SK-N-SH treated with all-trans-retinoic acid at 6 μM for 48 hours (cell line): ENCODE results near the gene RFXAP.

Experiments used
- ARNTL ChIP-seq: fragments of 450-650 bp; formaldehyde crosslinking; IDR thresholded peaks from 2 replicates; pipeline ENCODE4 v1.5.0; 2020; ENCODE audit warnings: low read depth, mild to moderate bottlenecking, moderate library complexity, borderline replicate concordance
- CSDC2 ChIP-seq: fragments of 250-450 bp; sonication (Bioruptor Pico); IDR thresholded peaks from 2 replicates; pipeline ENCODE4 v1.5.0; 2020; ENCODE audit warnings: mild to moderate bottlenecking, moderate library complexity
- PPARA ChIP-seq: fragments of 250-450 bp; sonication (Bioruptor Pico); IDR thresholded peaks from 2 replicates; pipeline ENCODE4 v1.5.0; 2020; ENCODE audit warnings: mild to moderate bottlenecking, borderline replicate concordance
- RARB ChIP-seq: fragments of 250-450 bp; sonication (Bioruptor Pico); IDR thresholded peaks from 2 replicates; pipeline ENCODE4 v1.8.0; 2021; ENCODE audit warnings: mild to moderate bottlenecking, moderate library complexity
- ZFP3 ChIP-seq: fragments of 250-450 bp; sonication (Bioruptor Pico); IDR thresholded peaks from 2 replicates; pipeline ENCODE4 v1.5.0; 2020; ENCODE audit warnings: mild to moderate bottlenecking, moderate library complexity
- ZFP30 ChIP-seq: fragments of 450-650 bp; formaldehyde crosslinking; IDR thresholded peaks from 2 replicates; pipeline ENCODE4 v1.5.0; 2022; ENCODE audit warnings: mild to moderate bottlenecking, moderate library complexity
- TF ChIP-seq, protein P1 (sequence below): fragments of 250-450 bp; sonication (Bioruptor Pico); IDR thresholded peaks from 2 replicates; pipeline ENCODE4 v1.8.0; 2020; ENCODE audit warnings: mild to moderate bottlenecking, moderate library complexity, borderline replicate concordance
- TF ChIP-seq, protein P2 (sequence below): fragments of 250-450 bp; sonication (Bioruptor Pico); IDR thresholded peaks from 2 replicates; pipeline ENCODE4 v1.8.0; 2021; ENCODE audit warnings: low read depth, mild to moderate bottlenecking, moderate library complexity, borderline replicate concordance

DNA sequence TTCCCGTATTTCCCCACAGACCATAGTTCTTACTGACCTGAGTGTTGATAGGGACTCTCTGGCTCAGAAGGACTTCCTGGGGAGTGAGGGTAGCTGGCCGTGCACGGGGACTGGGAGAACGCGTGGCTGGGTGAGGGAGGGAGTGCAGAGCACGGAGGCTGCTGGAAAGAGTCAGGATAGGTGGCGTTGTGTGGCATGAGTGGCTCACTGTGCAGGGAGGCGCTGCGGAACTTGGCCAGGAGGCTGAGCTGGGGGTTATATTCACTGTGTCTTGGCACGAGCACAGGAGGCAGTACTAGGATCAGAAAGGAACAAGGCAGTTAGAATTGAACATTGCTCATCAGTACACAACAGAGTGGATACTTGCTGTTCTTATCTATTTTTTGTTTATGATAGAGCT lies 53.6 kb downstream of the RFXAP start:
- no peak for TF ChIP-seq ZFP3 (CRISPR knock-in tag)
- TF ChIP-seq ZFP30 (CRISPR knock-in tag): no peak
- TF ChIP-seq CSDC2 (CRISPR knock-in tag): no peak
- TF ChIP-seq, protein P1, sequence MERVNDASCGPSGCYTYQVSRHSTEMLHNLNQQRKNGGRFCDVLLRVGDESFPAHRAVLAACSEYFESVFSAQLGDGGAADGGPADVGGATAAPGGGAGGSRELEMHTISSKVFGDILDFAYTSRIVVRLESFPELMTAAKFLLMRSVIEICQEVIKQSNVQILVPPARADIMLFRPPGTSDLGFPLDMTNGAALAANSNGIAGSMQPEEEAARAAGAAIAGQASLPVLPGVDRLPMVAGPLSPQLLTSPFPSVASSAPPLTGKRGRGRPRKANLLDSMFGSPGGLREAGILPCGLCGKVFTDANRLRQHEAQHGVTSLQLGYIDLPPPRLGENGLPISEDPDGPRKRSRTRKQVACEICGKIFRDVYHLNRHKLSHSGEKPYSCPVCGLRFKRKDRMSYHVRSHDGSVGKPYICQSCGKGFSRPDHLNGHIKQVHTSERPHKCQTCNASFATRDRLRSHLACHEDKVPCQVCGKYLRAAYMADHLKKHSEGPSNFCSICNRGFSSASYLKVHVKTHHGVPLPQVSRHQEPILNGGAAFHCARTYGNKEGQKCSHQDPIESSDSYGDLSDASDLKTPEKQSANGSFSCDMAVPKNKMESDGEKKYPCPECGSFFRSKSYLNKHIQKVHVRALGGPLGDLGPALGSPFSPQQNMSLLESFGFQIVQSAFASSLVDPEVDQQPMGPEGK (CRISPR knock-in tag): no peak
- TF ChIP-seq ARNTL (CRISPR knock-in tag): no peak
- TF ChIP-seq PPARA (CRISPR knock-in tag): no peak
- TF ChIP-seq RARB (CRISPR knock-in tag): no peak
- TF ChIP-seq, protein P2, sequence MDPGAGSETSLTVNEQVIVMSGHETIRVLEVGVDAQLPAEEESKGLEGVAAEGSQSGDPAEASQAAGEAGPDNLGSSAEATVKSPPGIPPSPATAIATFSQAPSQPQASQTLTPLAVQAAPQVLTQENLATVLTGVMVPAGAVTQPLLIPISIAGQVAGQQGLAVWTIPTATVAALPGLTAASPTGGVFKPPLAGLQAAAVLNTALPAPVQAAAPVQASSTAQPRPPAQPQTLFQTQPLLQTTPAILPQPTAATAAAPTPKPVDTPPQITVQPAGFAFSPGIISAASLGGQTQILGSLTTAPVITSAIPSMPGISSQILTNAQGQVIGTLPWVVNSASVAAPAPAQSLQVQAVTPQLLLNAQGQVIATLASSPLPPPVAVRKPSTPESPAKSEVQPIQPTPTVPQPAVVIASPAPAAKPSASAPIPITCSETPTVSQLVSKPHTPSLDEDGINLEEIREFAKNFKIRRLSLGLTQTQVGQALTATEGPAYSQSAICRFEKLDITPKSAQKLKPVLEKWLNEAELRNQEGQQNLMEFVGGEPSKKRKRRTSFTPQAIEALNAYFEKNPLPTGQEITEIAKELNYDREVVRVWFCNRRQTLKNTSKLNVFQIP (CRISPR knock-in tag): no peak
